NCI-H748 (cell line): Measurements from ENCODE around the gene ALCAM.

Source experiments
- DNase-seq: peaks from one replicate; lab custom pipeline; 2025; ENCODE audit not compliant: unreplicated experiment; lab: John Stamatoyannopoulos, UW

ALCAM gene

GRCh38 chr3:105523501-105523900 is 156.8 kb downstream of the ALCAM start:
- no peak for DNase-seq

- no peak for DNase-seq
Observed at GRCh38 chr3:105525531-105525930, 158.8 kb downstream of the ALCAM start.

- peak; percentile 78 for DNase-seq
Observed at GRCh38 chr3:105526360-105527111, 159.8 kb downstream of the ALCAM start.

GRCh38 chr3:105527535-105527934 is 160.8 kb downstream of the ALCAM start:
- DNase-seq: peak; percentile 85

- DNase-seq: peak; percentile 90
Observed at GRCh38 chr3:105527949-105528348, 161.2 kb downstream of the ALCAM start.

GRCh38 chr3:105528955-105529354 is 162.2 kb downstream of the ALCAM start:
- no peak for DNase-seq

GRCh38 chr3:105529456-105529855 is 162.7 kb downstream of the ALCAM start:
- no peak for DNase-seq

- no peak for DNase-seq
Observed at GRCh38 chr3:105532251-105532650, 165.5 kb downstream of the ALCAM start.

GRCh38 chr3:105533960-105534359 is 167.3 kb downstream of the ALCAM start:
- DNase-seq: no peak

GRCh38 chr3:105534491-105534890 is 167.8 kb downstream of the ALCAM start:
- no peak for DNase-seq

- no peak for DNase-seq
Observed at GRCh38 chr3:105537371-105538080, 170.8 kb downstream of the ALCAM start.

GRCh38 chr3:105538483-105538882 is 171.8 kb downstream of the ALCAM start:
- no peak for DNase-seq

- peak; percentile 46 for DNase-seq
Observed at GRCh38 chr3:105539897-105540296, 173.2 kb downstream of the ALCAM start.

GRCh38 chr3:105542282-105543019 is 175.7 kb downstream of the ALCAM start:
- no peak for DNase-seq

- DNase-seq: no peak
Observed at GRCh38 chr3:105545051-105545450, 178.3 kb downstream of the ALCAM start.

GRCh38 chr3:105553851-105554250 is 187.1 kb downstream of the ALCAM start:
- DNase-seq: no peak

- DNase-seq: no peak
Observed at GRCh38 chr3:105555206-105555605, 188.5 kb downstream of the ALCAM start.

- no peak for DNase-seq
Observed at GRCh38 chr3:105559856-105560255, 193.1 kb downstream of the ALCAM start.

GRCh38 chr3:105561876-105562275 is 195.2 kb downstream of the ALCAM start:
- DNase-seq: no peak

- DNase-seq: no peak
Observed at GRCh38 chr3:105564546-105565288, 198.0 kb downstream of the ALCAM start.

- DNase-seq: no peak
Observed at GRCh38 chr3:105571005-105571404, 204.3 kb downstream of the ALCAM start.
